Keratinocyte (primary cell): ENCODE results near the gene SORBS2. TPM values are rescaled to one million over a fixed set of nuclear protein-coding genes. Genes with fewer than 3 reads are reported as not detected.
A peak's percentile ranks its signal among the peaks of the same experiment; 100 is the strongest.

Experiments used
- DNase-seq: peaks from one replicate; pipeline ENCODE4 v3.0.0-alpha.2; 2011; ENCODE audit warnings: low read depth, missing footprints, low spot score
- FAIRE-seq: peaks from 2 replicates; lab custom pipeline; 2011; peaks lifted over from hg19 to GRCh38; lab: Jason Lieb, UNC
- H2AFZ ChIP-seq: 2 replicates; pipeline ENCODE4 v1.6.0; 2012; ENCODE audit warnings: low read length, control low read depth, inconsistent platforms; ENCODE audit not compliant: control insufficient read depth
- H3K27ac ChIP-seq: 2 replicates; pipeline ENCODE4 v1.5.1; 2011; ENCODE audit warnings: low read length; ENCODE audit not compliant: control insufficient read depth, insufficient read depth
- H3K27me3 ChIP-seq: 3 replicates; pipeline ENCODE4 v1.6.0; 2011; ENCODE audit warnings: low read length; ENCODE audit not compliant: control insufficient read depth, insufficient read depth; ENCODE audit errors: extremely low read depth
- H3K36me3 ChIP-seq, 2 experiments: 2 replicates in 1 of 2; 3 replicates in 1 of 2; pipeline ENCODE4 v1.5.1; 2011; ENCODE audit warnings: low read length in 2 of 2, mild to moderate bottlenecking in 1 of 2; ENCODE audit not compliant: control insufficient read depth in 2 of 2, insufficient read depth in 2 of 2; ENCODE audit errors: extremely low read depth in 1 of 2
- H3K4me1 ChIP-seq: 3 replicates; pipeline ENCODE4 v1.5.1; 2011; ENCODE audit warnings: low read length; ENCODE audit not compliant: control insufficient read depth, insufficient read depth; ENCODE audit errors: extremely low read depth
- H3K4me2 ChIP-seq: 3 replicates; pipeline ENCODE4 v1.6.0; 2011; ENCODE audit warnings: low read depth, low read length; ENCODE audit not compliant: control insufficient read depth, insufficient read depth; ENCODE audit errors: extremely low read depth
- H3K4me3 ChIP-seq, 3 experiments: fragments of 200-600 bp in 1 of 3; sonication (generic) in 1 of 3; 2 replicates in 2 of 3; 3 replicates in 1 of 3; pipeline ENCODE4 v1.5.1; 2011 to 2016; ENCODE audit warnings: low read length in 3 of 3, mild to moderate bottlenecking in 3 of 3, control low read depth in 2 of 3, inconsistent platforms in 1 of 3, low read depth in 1 of 3, mixed read lengths in 1 of 3, mixed run types in 1 of 3, moderate library complexity in 1 of 3; ENCODE audit not compliant: control insufficient read depth in 2 of 3, insufficient read depth in 2 of 3; ENCODE audit errors: extremely low read depth in 1 of 3
- H3K79me2 ChIP-seq: 2 replicates; pipeline ENCODE4 v1.6.0; 2012; ENCODE audit warnings: low read length; ENCODE audit not compliant: control insufficient read depth, insufficient read depth
- H3K9ac ChIP-seq: 3 replicates; pipeline ENCODE4 v1.6.0; 2011; ENCODE audit warnings: low read length; ENCODE audit not compliant: control insufficient read depth, insufficient read depth; ENCODE audit errors: extremely low read depth
- H3K9me1 ChIP-seq: 3 replicates; pipeline ENCODE4 v1.6.0; 2011; ENCODE audit warnings: low read length; ENCODE audit not compliant: control insufficient read depth, insufficient read depth; ENCODE audit errors: extremely low read depth
- H3K9me3 ChIP-seq: 2 replicates; pipeline ENCODE4 v1.5.1; 2012; ENCODE audit warnings: low read depth, low read length; ENCODE audit not compliant: control insufficient read depth
- H4K20me1 ChIP-seq: 3 replicates; pipeline ENCODE4 v1.6.0; 2011; ENCODE audit warnings: low read length; ENCODE audit not compliant: control insufficient read depth, insufficient read depth; ENCODE audit errors: extremely low read depth
- EZH2 ChIP-seq: IDR thresholded peaks from one replicate; pipeline ENCODE4 v1.6.1; 2012; ENCODE audit warnings: inconsistent platforms, mild to moderate bottlenecking, low read length, moderate library complexity
- dilution Hi-C: fragments of 300-500 bp; cut with MboI; formaldehyde crosslinking; loops from one replicate; pipeline ENCODE4 v1.7.0; 2020; ENCODE audit warnings: low sequenced_read_pairs; ENCODE audit not compliant: extremely low pct_ligation_motif_present
- polyA plus RNA-seq, 5 experiments: library from polyadenylated mRNA; depleted of rRNA in 3 of 5; stranded (reverse) in 3 of 5; stranded (forward) in 1 of 5; unstranded in 1 of 5; fragments of >200 nt; gene quantifications; 1 replicate in 1 of 5; 2 replicates in 3 of 5; 3 replicates in 1 of 5; pipeline versions ENCODE4 v1.2.1 to v1.2.3, GENCODE V29; 2011 to 2012; ENCODE audit warnings: missing spikeins in 2 of 5, low read depth in 1 of 5, low replicate concordance in 1 of 5
- TF ChIP-seq, protein P1 (sequence below), 3 experiments: IDR thresholded peaks in 1 of 3; conservative IDR thresholded peaks in 1 of 3; optimal IDR thresholded peaks in 1 of 3; 2 replicates in 2 of 3; 3 replicates in 1 of 3; pipeline versions ENCODE3 to v1.5.1; 2011; ENCODE audit warnings: low read length in 3 of 3, mild to moderate bottlenecking in 3 of 3, moderate library complexity in 2 of 3, control low read depth in 1 of 3, inconsistent platforms in 1 of 3; ENCODE audit not compliant: insufficient read depth in 2 of 3; ENCODE audit errors: extremely low read depth in 1 of 3

The SORBS2 gene
- polyA plus RNA-seq, 1 donor (not counting 4 experiments of a cell fraction or from before 2014, with no cell fraction given) = 0.14 TPM

DNA sequence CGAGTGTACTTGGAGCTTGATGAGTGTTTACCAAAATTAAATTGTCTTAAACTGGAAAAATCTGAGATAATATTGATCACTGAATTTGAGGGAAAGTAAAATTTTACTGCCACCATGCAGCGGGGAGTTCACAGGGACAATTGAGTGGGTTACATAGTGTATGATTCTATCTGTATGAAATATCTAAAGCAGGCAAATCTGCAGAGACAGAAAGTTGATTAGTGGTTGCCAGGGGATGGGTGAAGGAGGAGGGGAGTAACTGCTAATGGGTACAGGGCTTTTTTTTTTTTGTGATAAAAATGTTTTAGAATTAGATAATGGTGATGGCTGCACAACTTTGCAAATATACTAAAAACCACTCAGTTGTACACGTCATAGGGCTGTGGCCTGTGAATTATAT lies 241.3 kb downstream of the SORBS2 start:
- Histone ChIP-seq H3K4me3 (no peak overlapping the region), H3K79me2 (no peaks in the 10 kb centered on the region), H4K20me1 (no peaks in the 10 kb centered on the region), H3K4me2 (no peak overlapping the region), H3K9me1 (no peaks in the 10 kb centered on the region), H3K27ac (no peak overlapping the region), H3K27me3 (no peaks in the 10 kb centered on the region), H3K9me3 (no peaks in the 10 kb centered on the region), H3K36me3 (no peaks in the 10 kb centered on the region), H2AFZ (no peak overlapping the region), H3K9ac (no peak overlapping the region), H3K4me1 (peaks cover 13% of the 10 kb centered on the region)
- FAIRE-seq (no peak), DNase-seq (no peak)
- dilution Hi-C loops = no loop called here
- TF ChIP-seq EZH2 = no peak
- TF ChIP-seq, protein P1, sequence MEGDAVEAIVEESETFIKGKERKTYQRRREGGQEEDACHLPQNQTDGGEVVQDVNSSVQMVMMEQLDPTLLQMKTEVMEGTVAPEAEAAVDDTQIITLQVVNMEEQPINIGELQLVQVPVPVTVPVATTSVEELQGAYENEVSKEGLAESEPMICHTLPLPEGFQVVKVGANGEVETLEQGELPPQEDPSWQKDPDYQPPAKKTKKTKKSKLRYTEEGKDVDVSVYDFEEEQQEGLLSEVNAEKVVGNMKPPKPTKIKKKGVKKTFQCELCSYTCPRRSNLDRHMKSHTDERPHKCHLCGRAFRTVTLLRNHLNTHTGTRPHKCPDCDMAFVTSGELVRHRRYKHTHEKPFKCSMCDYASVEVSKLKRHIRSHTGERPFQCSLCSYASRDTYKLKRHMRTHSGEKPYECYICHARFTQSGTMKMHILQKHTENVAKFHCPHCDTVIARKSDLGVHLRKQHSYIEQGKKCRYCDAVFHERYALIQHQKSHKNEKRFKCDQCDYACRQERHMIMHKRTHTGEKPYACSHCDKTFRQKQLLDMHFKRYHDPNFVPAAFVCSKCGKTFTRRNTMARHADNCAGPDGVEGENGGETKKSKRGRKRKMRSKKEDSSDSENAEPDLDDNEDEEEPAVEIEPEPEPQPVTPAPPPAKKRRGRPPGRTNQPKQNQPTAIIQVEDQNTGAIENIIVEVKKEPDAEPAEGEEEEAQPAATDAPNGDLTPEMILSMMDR (optimal IDR thresholded peaks at IDR 0.05 in 1 of 3, IDR thresholded peaks at IDR 0.05 in 1 of 3, conservative IDR thresholded peaks at IDR 0.05 in 1 of 3; ENCODE audit: extremely low read depth in 1 of 3, insufficient read depth in 2 of 3, low read length in 3 of 3) = no peak

DNA sequence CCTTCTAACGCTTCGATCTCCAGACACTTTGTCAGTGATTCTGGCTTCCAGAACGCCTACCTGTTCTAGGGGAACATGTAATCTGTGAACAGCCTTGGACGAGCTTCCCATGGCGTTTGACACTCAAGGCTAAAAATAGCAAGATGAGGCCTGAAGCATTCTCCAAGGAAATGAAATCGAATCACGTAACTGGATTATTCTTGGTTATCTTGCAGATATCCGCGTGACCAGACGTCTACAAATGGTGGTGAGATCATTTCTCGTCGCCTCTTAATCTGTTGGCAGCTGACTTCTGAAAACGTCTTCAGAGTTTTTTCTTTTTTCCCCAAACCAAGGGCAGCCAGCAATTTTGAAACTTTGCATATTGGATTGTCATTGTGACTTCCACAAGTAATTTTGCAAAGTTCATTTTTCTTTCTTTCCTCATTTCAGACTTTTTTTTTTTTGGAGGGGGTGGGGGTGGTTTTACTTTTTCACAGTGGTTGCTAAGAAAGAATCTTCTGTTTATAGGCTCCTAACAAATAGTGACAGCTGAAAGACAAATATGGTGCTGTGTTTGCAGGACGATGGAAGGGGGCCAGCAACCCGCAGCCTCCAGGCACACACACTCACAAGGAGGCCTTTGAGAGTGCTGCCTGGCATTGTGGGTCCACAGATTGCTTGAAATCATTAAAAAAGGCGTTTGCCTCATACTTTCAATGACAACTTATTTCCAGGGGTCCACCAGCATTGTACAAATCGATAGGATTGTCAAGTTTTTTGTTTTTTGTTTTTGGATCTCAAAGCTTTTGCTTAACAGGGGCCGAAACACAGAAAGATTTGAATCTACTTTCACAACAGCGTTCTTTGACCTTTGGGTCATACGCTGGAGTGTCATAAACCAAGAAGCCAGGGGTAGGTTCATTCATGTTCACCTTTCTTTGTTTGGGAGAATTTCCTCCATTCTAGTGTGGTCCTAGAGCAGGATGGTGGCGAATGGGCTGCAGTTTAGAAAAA lies 244.3 kb downstream of the SORBS2 start:
- Histone ChIP-seq H2AFZ (peak overlapping the region; percentile 85), H3K79me2 (no peaks in the 10 kb centered on the region), H3K4me2 (no peak overlapping the region), H3K36me3 (no peaks in the 10 kb centered on the region), H4K20me1 (no peaks in the 10 kb centered on the region), H3K4me1 (peaks cover 4% of the 10 kb centered on the region), H3K27ac (no peak overlapping the region), H3K9me3 (no peaks in the 10 kb centered on the region), H3K9me1 (no peaks in the 10 kb centered on the region), H3K27me3 (no peaks in the 10 kb centered on the region), H3K9ac (no peak overlapping the region), H3K4me3 (no peak overlapping the region)
- DNase-seq = no peak
- TF ChIP-seq, protein P1 (optimal IDR thresholded peaks at IDR 0.05 in 1 of 3, IDR thresholded peaks at IDR 0.05 in 1 of 3, conservative IDR thresholded peaks at IDR 0.05 in 1 of 3; ENCODE audit: extremely low read depth in 1 of 3, insufficient read depth in 2 of 3, low read length in 3 of 3) = no peak
- TF ChIP-seq EZH2 = no peak
- peak; percentile 26 for FAIRE-seq
- dilution Hi-C loops = no loop called here
